ENCODE measurements around the gene TNFRSF8. TPM values are rescaled to one million over a fixed set of nuclear protein-coding genes. Genes with fewer than 3 reads are reported as not detected.

The TNFRSF8 gene
- polyA plus RNA-seq, 1 of the 3 experiments (the other 2 are of a cell fraction), result 0.07 TPM

GRCh38 chr1:12094180-12094579 is 31.1 kb downstream of the TNFRSF8 start (continued):
- no peak for TF ChIP-seq ZBTB33 (IDR thresholded peaks at IDR 0.05; ENCODE audit: borderline replicate concordance, low read depth)
- TF ChIP-seq CHD2 (IDR thresholded peaks at IDR 0.05; ENCODE audit: low read length, partially characterized antibody), result no peak
- no peak for TF ChIP-seq ELF1 (IDR thresholded peaks at IDR 0.05)
- no peak for TF ChIP-seq REST (IDR thresholded peaks at IDR 0.05; ENCODE audit: low read depth, low read length)
- no peak for TF ChIP-seq POLR2AphosphoS5 (IDR thresholded peaks at IDR 0.05; ENCODE audit: low read depth, low read length)

- Histone ChIP-seq H3K79me2 (ENCODE audit: insufficient read depth) (no peaks in the 10 kb centered on the region), H3K9me3 (no peaks in the 10 kb centered on the region), H3K4me1 (ENCODE audit: control insufficient read depth in 1 of 2, insufficient read depth in 2 of 2, low read depth in 1 of 2, low read length in 1 of 2) (no peaks in the 10 kb centered on the region), H3K4me3 (ENCODE audit: low read depth in 2 of 2, low read length in 1 of 2) (no peak overlapping the region), H3K27ac (ENCODE audit: low read depth in 2 of 2, low read length in 1 of 2) (no peak overlapping the region), H4K20me1 (ENCODE audit: insufficient read depth) (no peaks in the 10 kb centered on the region), H3F3A (replicated peaks; ENCODE audit: insufficient read depth) (no peaks in the 10 kb centered on the region), H3K9ac (no peak overlapping the region), H3K4me2 (no peak overlapping the region), H2AFZ (ENCODE audit: low read depth) (no peak overlapping the region; the same call in 1 of the 2 replicates), H3K36me3 (replicated peaks in 1 of 2; ENCODE audit: control insufficient read depth in 1 of 2, insufficient read depth in 2 of 2, low read length in 1 of 2) (no peaks in the 10 kb centered on the region), H3K9me2 (no peaks in the 10 kb centered on the region), H3K27me3 (ENCODE audit: insufficient read depth) (no peaks in the 10 kb centered on the region)
- DNase-seq, result no peak
- TF ChIP-seq YY1 (IDR thresholded peaks at IDR 0.05; ENCODE audit: low read depth) (no peak), TEAD4 (IDR thresholded peaks at IDR 0.05; ENCODE audit: borderline replicate concordance, insufficient read depth) (no peak), NFIC (IDR thresholded peaks at IDR 0.05; ENCODE audit: borderline replicate concordance) (no peak), FOXJ3 (CRISPR knock-in tag; IDR thresholded peaks at IDR 0.05) (no peak), MEF2A (IDR thresholded peaks at IDR 0.05; ENCODE audit: borderline replicate concordance, low read depth) (no peak), USF1 (IDR thresholded peaks at IDR 0.05; ENCODE audit: borderline replicate concordance, low read depth) (peak; percentile 65; the same call in 1 of the 2 replicates), EP300 (IDR thresholded peaks at IDR 0.05; ENCODE audit: borderline replicate concordance in 1 of 2, low read depth in 1 of 2, low read length in 1 of 2) (no peak), CHD2 (IDR thresholded peaks at IDR 0.05; ENCODE audit: low read length, partially characterized antibody) (no peak)
- ChIA-PET CTCF (interaction anchor here (1.0 to 2.0 kb wide), 4 partner anchors 11 to 113 kb away, joined by 3 to 7 read pairs (median 4); no protein-coding TSS in a partner anchor), POLR2A (no interaction called here)
- 76% methylated on average over 8 of the region's 10 CpGs for WGBS (ENCODE audit: low lambda C conversion rate)
These were observed 32.6 kb downstream of the TNFRSF8 start for GRCh38 chr1:12095452-12096263.
